CD14-positive monocyte (primary cell): ENCODE measurements around the gene SMIM3. TPM values are rescaled to one million over a fixed set of nuclear protein-coding genes. Genes with fewer than 3 reads are reported as not detected.

ENCODE experiments used
- DNase-seq, 3 donors: peaks; one replicate each; pipeline ENCODE4 v3.0.0-alpha.2; 2011 to 2022
- H2AFZ ChIP-seq: 2 replicates; pipeline ENCODE4 v1.6.0; 2012; ENCODE audit warnings: mild to moderate bottlenecking, low read depth, low read length, inconsistent platforms; ENCODE audit not compliant: insufficient read depth, poor library complexity, severe bottlenecking
- H3K27ac ChIP-seq, 2 donors: 1 replicate in 1 of 2; 2 replicates in 1 of 2; pipeline ENCODE4 v1.5.1; 2012 to 2013; ENCODE audit warnings: low read length in 2 of 2, control low read depth in 1 of 2, inconsistent platforms in 1 of 2, low read depth in 1 of 2, mild to moderate bottlenecking in 1 of 2
- H3K27me3 ChIP-seq, 2 donors: one replicate each; pipeline versions ENCODE4 v1.6.0 to v1.6.1; 2011 to 2013; ENCODE audit warnings: low read length in 2 of 2; ENCODE audit not compliant: control insufficient read depth in 2 of 2, insufficient read depth in 2 of 2
- H3K36me3 ChIP-seq, 2 donors: replicated peaks in 1 of 2; 1 replicate in 1 of 2; 2 replicates in 1 of 2; pipeline versions ENCODE4 v1.5.1 to v1.6.1; 2012 to 2013; ENCODE audit warnings: low read length in 2 of 2, control low read depth in 1 of 2, inconsistent platforms in 1 of 2, mild to moderate bottlenecking in 1 of 2; ENCODE audit not compliant: insufficient read depth in 2 of 2, control insufficient read depth in 1 of 2
- H3K4me1 ChIP-seq, 2 donors: 1 replicate in 1 of 2; 2 replicates in 1 of 2; pipeline versions ENCODE4 v1.5.1 to v1.6.1; 2012 to 2013; ENCODE audit warnings: low read length in 2 of 2, control low read depth in 1 of 2, inconsistent platforms in 1 of 2, mild to moderate bottlenecking in 1 of 2, moderate library complexity in 1 of 2; ENCODE audit not compliant: insufficient read depth in 2 of 2, control insufficient read depth in 1 of 2
- H3K4me2 ChIP-seq: replicated peaks from 2 replicates; pipeline ENCODE3; 2012; ENCODE audit warnings: low read length, moderate library complexity, mild to moderate bottlenecking; ENCODE audit not compliant: poor library complexity, severe bottlenecking; ENCODE audit errors: extremely low read depth
- H3K4me3 ChIP-seq, 3 experiments: fragments of 200-600 bp in 1 of 3; sonication (generic) in 1 of 3; replicated peaks in 1 of 3; 1 replicate in 2 of 3; 2 replicates in 1 of 3; pipeline ENCODE4 v1.5.1; 2011 to 2013; ENCODE audit warnings: low read length in 3 of 3, mild to moderate bottlenecking in 3 of 3, control low read depth in 2 of 3, low read depth in 2 of 3, inconsistent platforms in 1 of 3, moderate library complexity in 1 of 3
- H3K79me2 ChIP-seq: 2 replicates; pipeline ENCODE4 v1.6.0; 2012; ENCODE audit warnings: mild to moderate bottlenecking, control low read depth, inconsistent platforms, low read length, moderate library complexity; ENCODE audit not compliant: insufficient read depth
- H3K9ac ChIP-seq: 2 replicates; pipeline ENCODE4 v1.6.0; 2017; ENCODE audit warnings: low read length, mild to moderate bottlenecking; ENCODE audit not compliant: insufficient read depth, poor library complexity, severe bottlenecking
- H3K9me3 ChIP-seq, 2 donors: replicated peaks in 1 of 2; 1 replicate in 1 of 2; 2 replicates in 1 of 2; pipeline versions ENCODE4 v1.5.1 to v1.6.1; 2012 to 2013; ENCODE audit warnings: low read length in 2 of 2, control low read depth in 1 of 2; ENCODE audit not compliant: control insufficient read depth in 1 of 2, insufficient read depth in 1 of 2
- H4K20me1 ChIP-seq: 2 replicates; pipeline ENCODE4 v1.6.0; 2012; ENCODE audit warnings: mild to moderate bottlenecking, low read length, control low read depth, moderate library complexity; ENCODE audit not compliant: insufficient read depth
- H3K27ac Mint-ChIP-seq, 7 donors: one replicate each; pipeline ENCODE4 v1.8.0; 2020; ENCODE audit warnings: mild to moderate bottlenecking in 7 of 7, mixed read lengths in 7 of 7, moderate library complexity in 6 of 7, inconsistent platforms in 2 of 7
- H3K27me3 Mint-ChIP-seq, 3 donors: one replicate each; pipeline ENCODE4 v1.8.0; 2021 to 2022; ENCODE audit warnings: low read depth in 3 of 3, mild to moderate bottlenecking in 3 of 3, mixed read lengths in 3 of 3, moderate library complexity in 3 of 3, inconsistent platforms in 1 of 3
- H3K36me3 Mint-ChIP-seq, 2 donors: one replicate each; pipeline ENCODE4 v1.8.0; 2020; ENCODE audit warnings: mixed read lengths in 2 of 2, inconsistent platforms in 1 of 2, mild to moderate bottlenecking in 1 of 2
- H3K4me1 Mint-ChIP-seq: one replicate; pipeline ENCODE4 v1.8.0; 2020; ENCODE audit warnings: mild to moderate bottlenecking, mixed read lengths
- H3K4me3 Mint-ChIP-seq, 2 donors: one replicate each; pipeline ENCODE4 v1.8.0; 2020; ENCODE audit warnings: mild to moderate bottlenecking in 2 of 2, mixed read lengths in 2 of 2, moderate library complexity in 1 of 2
- H3K9me3 Mint-ChIP-seq, 7 donors: one replicate each; pipeline ENCODE4 v1.8.0; 2020 to 2022; ENCODE audit warnings: mixed read lengths in 7 of 7, mild to moderate bottlenecking in 6 of 7, moderate library complexity in 6 of 7, inconsistent platforms in 2 of 7
- WGBS: methylation state at CpG from one replicate; pipeline ENCODE4 v1.1.5; 2013; ENCODE audit warnings: missing lambda C conversion rate; ENCODE audit not compliant: insufficient coverage; 5-methylcytosine and 5-hydroxymethylcytosine counted together
- intact Hi-C, 2 donors: fragments of 100-400 bp; cut with micrococcal nuclease; formaldehyde crosslinking; loops; one replicate each; pipeline versions ENCODE4 v1.15.0 to v1.15.1; 2023
- polyA plus RNA-seq, 3 donors: library from polyadenylated mRNA; depleted of rRNA in 1 of 3; unstranded in 2 of 3; stranded (reverse) in 1 of 3; fragments of 300-500 nt in 2 of 3; fragments of >200 nt in 1 of 3; fragmentation: Illumina TruSeq in 2 of 3; gene quantifications; 1 replicate in 2 of 3; 2 replicates in 1 of 3; pipeline ENCODE4 v1.2.3, GENCODE V29; 2012 to 2021
- TF ChIP-seq, protein P1 (sequence below): fragments of 200-600 bp; IDR thresholded peaks from one replicate; pipeline ENCODE4 v1.8.0; 2022; ENCODE audit warnings: antibody characterized with exemption, mild to moderate bottlenecking

The SMIM3 gene
- polyA plus RNA-seq, 3 donors, result 41.7 to 52.2 (median 45.4) TPM

DNA sequence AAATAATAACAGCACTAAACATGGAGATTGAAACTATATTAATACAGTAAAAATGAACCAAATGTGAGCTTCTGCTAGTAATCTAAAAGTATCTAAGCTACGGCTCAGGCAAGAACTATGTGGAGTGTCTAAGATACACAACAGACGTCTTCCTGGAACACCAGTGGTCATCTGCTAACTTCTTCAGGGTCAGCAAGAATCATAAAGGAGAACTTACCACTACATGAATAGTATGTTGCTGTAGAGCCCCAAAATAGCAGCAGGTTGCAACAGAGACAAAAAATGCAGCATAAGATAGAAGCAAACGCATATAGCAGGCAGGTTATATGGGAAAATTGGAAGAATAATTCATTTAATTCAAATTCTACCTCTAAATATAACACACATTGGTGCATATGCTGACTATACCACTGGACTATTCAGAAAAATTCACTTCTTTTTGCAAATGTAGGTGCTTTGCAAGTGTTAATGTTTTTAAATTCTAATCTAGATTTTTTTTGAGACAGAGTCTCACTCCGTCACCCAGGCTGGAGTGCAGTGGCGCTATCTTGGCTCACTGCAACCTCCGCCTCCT lies 46.8 kb upstream of the SMIM3 start:
- peaks cover 59 to 65% of the 10 kb centered on the region in 2 donors for H3K36me3 ChIP-seq
- H3K4me2 ChIP-seq, result no peak overlapping the region
- no peak overlapping the region for H3K9ac ChIP-seq
- Mint-ChIP-seq H3K36me3 (peaks cover 65 to 71% of the 10 kb centered on the region in 2 donors), H3K27me3 (no peaks in the 10 kb centered on the region), H3K9me3 (peaks cover 0 to 3% (median 0%) of the 10 kb centered on the region in 7 donors), H3K4me1 (peaks cover 23% of the 10 kb centered on the region), H3K4me3 (no peak overlapping the region), H3K27ac (peak overlapping the region in 1 of 7 donors; percentile 30)
- H3K27me3 ChIP-seq, result no peaks in the 10 kb centered on the region
- no peaks in the 10 kb centered on the region for H3K9me3 ChIP-seq
- peaks cover 19 to 20% of the 10 kb centered on the region in 2 donors for H3K4me1 ChIP-seq
- DNase-seq, result no peak
- no CpG with 5 or more reads among the region's 6 CpGs for WGBS
- intact Hi-C loops, result no loop called here
- H3K4me3 ChIP-seq, result no peak overlapping the region
- H3K27ac ChIP-seq, result no peak overlapping the region
- H2AFZ ChIP-seq, result no peak overlapping the region
- peaks cover 49% of the 10 kb centered on the region for H3K79me2 ChIP-seq
- TF ChIP-seq, protein P1, sequence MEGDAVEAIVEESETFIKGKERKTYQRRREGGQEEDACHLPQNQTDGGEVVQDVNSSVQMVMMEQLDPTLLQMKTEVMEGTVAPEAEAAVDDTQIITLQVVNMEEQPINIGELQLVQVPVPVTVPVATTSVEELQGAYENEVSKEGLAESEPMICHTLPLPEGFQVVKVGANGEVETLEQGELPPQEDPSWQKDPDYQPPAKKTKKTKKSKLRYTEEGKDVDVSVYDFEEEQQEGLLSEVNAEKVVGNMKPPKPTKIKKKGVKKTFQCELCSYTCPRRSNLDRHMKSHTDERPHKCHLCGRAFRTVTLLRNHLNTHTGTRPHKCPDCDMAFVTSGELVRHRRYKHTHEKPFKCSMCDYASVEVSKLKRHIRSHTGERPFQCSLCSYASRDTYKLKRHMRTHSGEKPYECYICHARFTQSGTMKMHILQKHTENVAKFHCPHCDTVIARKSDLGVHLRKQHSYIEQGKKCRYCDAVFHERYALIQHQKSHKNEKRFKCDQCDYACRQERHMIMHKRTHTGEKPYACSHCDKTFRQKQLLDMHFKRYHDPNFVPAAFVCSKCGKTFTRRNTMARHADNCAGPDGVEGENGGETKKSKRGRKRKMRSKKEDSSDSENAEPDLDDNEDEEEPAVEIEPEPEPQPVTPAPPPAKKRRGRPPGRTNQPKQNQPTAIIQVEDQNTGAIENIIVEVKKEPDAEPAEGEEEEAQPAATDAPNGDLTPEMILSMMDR, result no peak
- H4K20me1 ChIP-seq, result no peaks in the 10 kb centered on the region

DNA sequence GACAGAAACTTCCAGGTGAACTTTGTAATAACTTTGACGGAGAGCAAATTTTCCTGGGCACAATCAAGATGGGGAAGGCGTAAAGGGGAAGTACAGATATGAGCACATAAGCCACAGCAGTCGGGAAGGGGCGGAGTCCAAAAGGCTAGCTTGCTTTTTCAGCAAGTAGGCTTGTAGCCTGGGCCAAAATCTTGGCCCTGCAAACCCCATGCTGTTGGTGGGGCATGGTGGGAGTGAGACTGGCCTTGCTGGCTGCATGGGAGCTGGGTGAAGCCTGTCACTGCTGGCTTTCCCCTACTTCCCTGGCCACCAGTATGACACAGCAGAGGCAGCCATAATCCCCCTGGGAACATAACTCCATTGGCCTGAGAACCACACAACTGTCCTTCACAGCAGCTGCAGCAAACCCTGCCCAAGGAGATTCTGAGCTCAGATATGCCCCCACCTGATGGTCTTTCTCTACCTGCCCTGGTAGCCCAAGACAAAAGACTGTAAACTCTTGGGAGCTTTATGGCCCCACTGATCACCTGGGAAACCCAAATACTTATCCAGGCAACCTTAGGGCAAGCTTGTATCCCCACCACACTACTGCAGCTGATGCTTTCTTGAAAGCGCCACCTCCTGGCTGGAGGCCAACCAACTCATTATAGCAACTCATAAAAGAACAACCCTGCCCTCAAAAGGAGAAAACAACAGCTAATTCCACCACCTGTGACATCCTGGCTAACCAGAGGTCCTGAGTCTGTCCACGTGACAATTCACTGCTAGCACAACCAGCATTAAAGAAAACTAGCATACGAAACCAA lies 43.8 kb upstream of the SMIM3 start:
- Histone ChIP-seq H3K27me3 (no peaks in the 10 kb centered on the region), H3K4me2 (peak overlapping the region; percentile 92), H3K36me3 (peaks cover 42 to 59% of the 10 kb centered on the region in 2 donors), H3K4me3 (peak overlapping the region; percentile 53 to 95 (median 85)), H3K9me3 (no peaks in the 10 kb centered on the region), H3K9ac (peak overlapping the region; percentile 81), H3K79me2 (peaks cover 79% of the 10 kb centered on the region), H2AFZ (peak overlapping the region; percentile 88), H4K20me1 (peaks cover 18% of the 10 kb centered on the region), H3K27ac (peak overlapping the region; percentile 80 to 97), H3K4me1 (peaks cover 19 to 20% of the 10 kb centered on the region in 2 donors)
- Mint-ChIP-seq H3K4me3 (peak overlapping the region; percentile 82 to 89), H3K27ac (peak overlapping the region; percentile 93 to 99 (median 97)), H3K4me1 (peaks cover 40% of the 10 kb centered on the region), H3K36me3 (peaks cover 68 to 80% of the 10 kb centered on the region in 2 donors), H3K9me3 (peaks cover 0 to 3% (median 0%) of the 10 kb centered on the region in 7 donors), H3K27me3 (no peaks in the 10 kb centered on the region)
- intact Hi-C loops, result loop anchor here (5.0 kb wide), 2 partner anchors 43 to 48 kb away; partner anchors contain the start of gene SMIM3 (in 1 of the 2)
- DNase-seq, result peak; percentile 82 to 85 (median 83)
- TF ChIP-seq, protein P1, result no peak
- 37% methylated on average over 7 of the region's 7 CpGs for WGBS
